Esophagus squamous epithelium (tissue), 5 donors: ENCODE data around the gene LMF1. TPM values are rescaled to one million over a fixed set of nuclear protein-coding genes. Genes with fewer than 3 reads are reported as not detected.

Experiments used
- DNase-seq: peaks from one replicate; lab custom pipeline; 2025; lab: John Stamatoyannopoulos, UW
- H3K27ac ChIP-seq, 4 donors: fragments of 200-600 bp; sonication (generic); one replicate each; pipeline ENCODE4 v1.5.1; 2016 to 2019; ENCODE audit warnings: mild to moderate bottlenecking in 1 of 4
- H3K27me3 ChIP-seq, 4 donors: fragments of 200-600 bp; sonication (generic); 1 replicate in 3 of 4; 2 replicates in 1 of 4; pipeline versions ENCODE4 v1.5.1 to v1.6.0; 2017 to 2021; ENCODE audit warnings: antibody characterized with exemption in 1 of 4
- H3K36me3 ChIP-seq, 3 donors: fragments of 200-600 bp; sonication (generic); one replicate each; pipeline ENCODE4 v1.5.1; 2016 to 2019
- H3K4me1 ChIP-seq, 3 donors: fragments of 200-600 bp; sonication (generic); one replicate each; pipeline ENCODE4 v1.5.1; 2017 to 2019
- H3K4me3 ChIP-seq, 4 donors: fragments of 200-600 bp; sonication (generic); 1 replicate in 3 of 4; 2 replicates in 1 of 4; pipeline ENCODE4 v1.5.1; 2016 to 2019; ENCODE audit warnings: mild to moderate bottlenecking in 2 of 4, moderate library complexity in 1 of 4
- H3K9me3 ChIP-seq, 3 donors: fragments of 200-600 bp; sonication (generic); one replicate each; pipeline ENCODE4 v1.5.1; 2016 to 2019
- CTCF ChIP-seq, 6 experiments: fragments of 450-650 bp in 4 of 6; fragments of 200-600 bp in 2 of 6; sonication (generic) in 2 of 6; IDR thresholded peaks; one replicate each; pipeline ENCODE4 v1.5.1; 2016 to 2019; ENCODE audit warnings: antibody characterized with exemption in 6 of 6, mild to moderate bottlenecking in 4 of 6, moderate library complexity in 4 of 6
- POLR2A ChIP-seq, 4 donors: fragments of 450-650 bp; IDR thresholded peaks; one replicate each; pipeline ENCODE4 v1.6.1; 2017; ENCODE audit warnings: antibody characterized with exemption in 4 of 4, mild to moderate bottlenecking in 4 of 4, moderate library complexity in 3 of 4
- WGBS, 2 donors: methylation state at CpG; one replicate each; pipeline ENCODE4 v1.1.5; 2018; 5-methylcytosine and 5-hydroxymethylcytosine counted together
- intact Hi-C: fragments of 100-400 bp; cut with DNase I; formaldehyde crosslinking; loops from one replicate; pipeline ENCODE4 v1.15.0; 2022
- total RNA-seq, 4 donors: library from RNA; depleted of rRNA; stranded (reverse); fragments of >200 nt; gene quantifications; one replicate each; pipeline ENCODE4 v1.1.0, GENCODE V29; 2016
- donor health status: DM: yes; HTN: yes; CAD: no.

Gene LMF1
- total RNA-seq, 4 donors from 2014 or later: 13.3 to 34.4 (median 23.8) TPM

GRCh38 chr16:805474-805873 is 165.3 kb downstream of the LMF1 start:
- Histone ChIP-seq H3K9me3 (no peaks in the 10 kb centered on the region), H3K4me1 (peaks cover 3 to 25% (median 10%) of the 10 kb centered on the region in 3 donors), H3K4me3 (no peak overlapping the region), H3K27me3 (peaks cover 7 to 63% (median 13%) of the 10 kb centered on the region in 4 donors), H3K27ac (no peak overlapping the region), H3K36me3 (no peaks in the 10 kb centered on the region)
- 64 to 66% methylated on average over 4 to 7 of the region's 17 CpGs for WGBS, 2 donors
- TF ChIP-seq CTCF (IDR thresholded peaks at IDR 0.05): no peak
- no peak for TF ChIP-seq POLR2A (IDR thresholded peaks at IDR 0.05)
- intact Hi-C loops: no loop called here
- no peak for DNase-seq

- intact Hi-C loops: no loop called here
Measured at GRCh38 chr16:804193-805048, 166.4 kb downstream of the LMF1 start.

GRCh38 chr16:803754-804080 is 167.1 kb downstream of the LMF1 start:
- no peak for DNase-seq
- intact Hi-C loops: no loop called here
- H3K27ac ChIP-seq: no peak overlapping the region
- H3K4me3 ChIP-seq: no peak overlapping the region
- H3K4me1 ChIP-seq: peaks cover 3 to 33% (median 8%) of the 10 kb centered on the region in 3 donors
- H3K27me3 ChIP-seq: peaks cover 10 to 69% (median 23%) of the 10 kb centered on the region in 4 donors
- 33 to 40% methylated on average over 6 to 8 of the region's 8 CpGs for WGBS, 2 donors
- TF ChIP-seq POLR2A (IDR thresholded peaks at IDR 0.05) (no peak), CTCF (IDR thresholded peaks at IDR 0.05) (no peak)
- H3K36me3 ChIP-seq: no peaks in the 10 kb centered on the region
- no peaks in the 10 kb centered on the region for H3K9me3 ChIP-seq

More at GRCh38 chr16:804193-805048, 166.4 kb downstream of the LMF1 start:
- TF ChIP-seq POLR2A (IDR thresholded peaks at IDR 0.05) (no peak), CTCF (IDR thresholded peaks at IDR 0.05) (no peak)
- peaks cover 3 to 33% (median 10%) of the 10 kb centered on the region in 3 donors for H3K4me1 ChIP-seq
- H3K36me3 ChIP-seq: no peaks in the 10 kb centered on the region
- 43 to 44% methylated on average over 7 to 17 of the region's 33 CpGs for WGBS, 2 donors
- H3K4me3 ChIP-seq: no peak overlapping the region
- H3K9me3 ChIP-seq: no peaks in the 10 kb centered on the region
- DNase-seq: no peak
- H3K27ac ChIP-seq: no peak overlapping the region
- peaks cover 10 to 66% (median 20%) of the 10 kb centered on the region in 4 donors for H3K27me3 ChIP-seq

Other genes with a start within 250 kb of the LMF1 start
- 10 to 100 TPM; 11.6 to 29.1 (median 24.2) TPM for gene ANTKMT, start 249.8 kb downstream of the LMF1 start, total RNA-seq
- 1 to 10 TPM in 1 of 4 donors, under 1 TPM in 3; under 0.01 to 1.0 (median 0.47) TPM for gene CCDC78, start 244.5 kb downstream of the LMF1 start, total RNA-seq
- 1 to 10 TPM in 3 of 4 donors, not detected in 1; 1.7 to 5.7 (median 4.8) TPM for gene HAGHL, start 243.9 kb downstream of the LMF1 start, total RNA-seq
- 10 to 100 TPM; 29.7 to 34.5 (median 33.2) TPM for gene CIAO3, start 230.0 kb downstream of the LMF1 start, total RNA-seq
- 1 to 10 TPM in 2 of 4 donors, under 1 TPM in 2; 0.79 to 5.4 (median 2.3) TPM for gene MSLN, start 210.2 kb downstream of the LMF1 start, total RNA-seq
- gene RPUSD1, start 182.6 kb downstream of the LMF1 start, total RNA-seq: 10 to 100 TPM; 20.3 to 33.3 (median 24.9) TPM
- gene CHTF18, start 182.4 kb downstream of the LMF1 start, total RNA-seq: 10 to 100 TPM in 1 of 4 donors, 1 to 10 TPM in 3; 5.0 to 17.8 (median 7.3) TPM
- not detected for gene GNG13, start 170.2 kb downstream of the LMF1 start, total RNA-seq
- gene SOX8, start 10.8 kb upstream of the LMF1 start, total RNA-seq: under 1 TPM in 3 of 4 donors, not detected in 1; 0.08 to 0.19 (median 0.09) TPM
- not detected for gene SSTR5, start 101.8 kb upstream of the LMF1 start, total RNA-seq
- gene C1QTNF8, start 125.3 kb upstream of the LMF1 start, total RNA-seq: not detected
- 10 to 100 TPM in 1 of 4 donors, 1 to 10 TPM in 3; 1.7 to 14.7 (median 5.6) TPM for gene CACNA1H, start 182.1 kb upstream of the LMF1 start, total RNA-seq